ENCODE results near the gene RIT1. TPM values are rescaled to one million over a fixed set of nuclear protein-coding genes. Genes with fewer than 3 reads are reported as not detected.

Gene RIT1
- total RNA-seq, 1 experiment from 2014 or later: 14.7 TPM

DNA sequence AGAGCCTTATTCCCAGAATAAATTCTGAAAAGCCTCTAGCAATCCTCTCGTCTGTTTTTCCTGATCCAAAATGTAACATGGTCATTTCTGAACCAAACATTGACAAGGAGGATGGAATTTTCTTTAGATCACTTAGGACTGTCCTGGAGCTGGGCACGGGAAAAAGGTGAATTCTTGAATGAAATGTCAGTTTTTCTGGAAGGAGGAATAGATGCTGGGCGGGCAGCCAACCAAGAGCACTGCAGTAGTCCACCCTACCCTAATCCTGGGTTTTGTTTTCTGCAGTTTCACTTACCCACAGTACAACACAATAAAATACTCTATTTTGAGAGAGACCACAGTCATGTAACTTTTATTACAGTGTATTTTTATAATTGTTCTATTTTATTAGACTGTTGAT lies 20.9 kb downstream of the RIT1 start:
- intact Hi-C loops (cut with micrococcal nuclease): no loop called here
- no peak overlapping the region for H3K9ac ChIP-seq (ENCODE audit: low read length)
- no peak overlapping the region for H3K4me3 ChIP-seq (ENCODE audit: low read length)
- TF ChIP-seq, protein P1, sequence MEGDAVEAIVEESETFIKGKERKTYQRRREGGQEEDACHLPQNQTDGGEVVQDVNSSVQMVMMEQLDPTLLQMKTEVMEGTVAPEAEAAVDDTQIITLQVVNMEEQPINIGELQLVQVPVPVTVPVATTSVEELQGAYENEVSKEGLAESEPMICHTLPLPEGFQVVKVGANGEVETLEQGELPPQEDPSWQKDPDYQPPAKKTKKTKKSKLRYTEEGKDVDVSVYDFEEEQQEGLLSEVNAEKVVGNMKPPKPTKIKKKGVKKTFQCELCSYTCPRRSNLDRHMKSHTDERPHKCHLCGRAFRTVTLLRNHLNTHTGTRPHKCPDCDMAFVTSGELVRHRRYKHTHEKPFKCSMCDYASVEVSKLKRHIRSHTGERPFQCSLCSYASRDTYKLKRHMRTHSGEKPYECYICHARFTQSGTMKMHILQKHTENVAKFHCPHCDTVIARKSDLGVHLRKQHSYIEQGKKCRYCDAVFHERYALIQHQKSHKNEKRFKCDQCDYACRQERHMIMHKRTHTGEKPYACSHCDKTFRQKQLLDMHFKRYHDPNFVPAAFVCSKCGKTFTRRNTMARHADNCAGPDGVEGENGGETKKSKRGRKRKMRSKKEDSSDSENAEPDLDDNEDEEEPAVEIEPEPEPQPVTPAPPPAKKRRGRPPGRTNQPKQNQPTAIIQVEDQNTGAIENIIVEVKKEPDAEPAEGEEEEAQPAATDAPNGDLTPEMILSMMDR (conservative IDR thresholded peaks at IDR 0.05; ENCODE audit: low read depth, low read length): no peak
- TF ChIP-seq EZH2phosphoT487 (IDR thresholded peaks at IDR 0.05; ENCODE audit: borderline replicate concordance, low read length) (no peak), EZH2 (IDR thresholded peaks at IDR 0.05; ENCODE audit: low read length, unreplicated experiment) (no peak)
- H2AFZ ChIP-seq (ENCODE audit: low read length): no peak overlapping the region
- H3K9me3 ChIP-seq (ENCODE audit: low read length): no peaks in the 10 kb centered on the region
- no peaks in the 10 kb centered on the region for H4K20me1 ChIP-seq (ENCODE audit: low read length)
- H3K36me3 ChIP-seq (ENCODE audit: low read depth, low read length): no peaks in the 10 kb centered on the region
- DNase-seq (no peak), ATAC-seq (no peak)
- POLR2A ChIA-PET (ENCODE audit: unreplicated experiment): no interaction called here
- no peaks in the 10 kb centered on the region for H3K9me2 ChIP-seq (replicated peaks; ENCODE audit: low read length)
- H3K27me3 ChIP-seq (ENCODE audit: low read length): no peaks in the 10 kb centered on the region
- peaks cover 15% of the 10 kb centered on the region for H3F3A ChIP-seq (ENCODE audit: low read length, unreplicated experiment)
- no peaks in the 10 kb centered on the region for H3K79me2 ChIP-seq (ENCODE audit: low read length)
- H3K27ac ChIP-seq (ENCODE audit: low read length): no peak overlapping the region
- BruUV-seq (replicated peaks): no TSS peak
- H3K4me1 ChIP-seq (ENCODE audit: insufficient read depth, low read length): peaks cover 30% of the 10 kb centered on the region
- CTCF ChIA-PET: no interaction called here
- no peak overlapping the region for H3K4me2 ChIP-seq (ENCODE audit: low read length)

DNA sequence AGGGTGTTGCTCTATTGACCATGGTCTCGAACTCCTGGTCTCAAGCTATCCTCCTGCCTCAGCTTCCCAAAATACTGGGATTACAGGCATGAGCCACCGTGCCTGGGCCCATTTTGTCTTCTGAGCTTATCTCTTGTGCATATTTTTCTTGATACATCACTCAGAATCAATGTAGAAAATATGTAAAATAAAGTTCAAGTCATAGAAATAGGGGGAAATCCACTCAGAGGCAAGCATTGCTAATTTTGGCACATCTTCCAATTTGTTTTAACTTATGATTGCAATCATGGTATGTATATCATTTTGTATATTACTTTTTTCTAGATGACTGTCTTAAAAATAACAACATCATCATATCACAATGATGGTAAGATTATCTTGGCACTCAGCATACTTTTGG lies 21.6 kb downstream of the RIT1 start:
- Histone ChIP-seq H3F3A (ENCODE audit: low read length, unreplicated experiment) (peaks cover 15% of the 10 kb centered on the region), H3K27me3 (ENCODE audit: low read length) (no peaks in the 10 kb centered on the region), H3K4me1 (ENCODE audit: insufficient read depth, low read length) (peaks cover 36% of the 10 kb centered on the region), H3K79me2 (ENCODE audit: low read length) (no peaks in the 10 kb centered on the region), H3K9me2 (replicated peaks; ENCODE audit: low read length) (no peaks in the 10 kb centered on the region), H3K36me3 (ENCODE audit: low read depth, low read length) (no peaks in the 10 kb centered on the region), H3K4me3 (ENCODE audit: low read length) (no peak overlapping the region), H3K4me2 (ENCODE audit: low read length) (no peak overlapping the region), H4K20me1 (ENCODE audit: low read length) (no peaks in the 10 kb centered on the region), H3K9ac (ENCODE audit: low read length) (no peak overlapping the region), H3K27ac (ENCODE audit: low read length) (no peak overlapping the region), H3K9me3 (ENCODE audit: low read length) (no peaks in the 10 kb centered on the region), H2AFZ (ENCODE audit: low read length) (no peak overlapping the region)
- DNase-seq (no peak), ATAC-seq (no peak)
- no TSS peak for BruUV-seq (replicated peaks)
- TF ChIP-seq, protein P1 (conservative IDR thresholded peaks at IDR 0.05; ENCODE audit: low read depth, low read length): no peak
- TF ChIP-seq EZH2phosphoT487 (IDR thresholded peaks at IDR 0.05; ENCODE audit: borderline replicate concordance, low read length) (no peak), EZH2 (IDR thresholded peaks at IDR 0.05; ENCODE audit: low read length, unreplicated experiment) (no peak)
- POLR2A ChIA-PET (ENCODE audit: unreplicated experiment): no interaction called here
- CTCF ChIA-PET: no interaction called here
- intact Hi-C loops (cut with micrococcal nuclease): no loop called here

DNA sequence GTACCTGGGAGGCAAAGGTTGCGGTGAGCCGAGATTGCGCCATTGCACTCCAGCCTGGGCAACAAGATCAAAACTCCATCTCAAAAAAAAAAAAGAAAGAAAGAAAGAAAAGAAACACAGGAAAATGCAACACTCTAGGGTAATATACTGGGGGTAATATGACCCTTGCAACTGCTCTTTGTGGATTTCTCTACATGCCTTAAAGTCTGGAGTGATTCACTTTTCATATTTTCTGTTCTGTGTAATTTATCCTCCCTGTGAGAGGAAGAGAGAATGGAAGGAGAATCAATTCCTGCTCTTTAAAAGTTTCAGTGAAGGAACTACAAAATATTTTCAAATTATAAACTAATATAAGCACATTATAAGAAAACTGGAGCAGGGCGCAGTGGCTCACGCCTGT lies 22.7 kb downstream of the RIT1 start:
- H3K9ac ChIP-seq (ENCODE audit: low read length): no peak overlapping the region
- ChIA-PET POLR2A (ENCODE audit: unreplicated experiment) (no interaction called here), CTCF (no interaction called here)
- no TSS peak for BruUV-seq (replicated peaks)
- no peaks in the 10 kb centered on the region for H3K27me3 ChIP-seq (ENCODE audit: low read length)
- H3K4me1 ChIP-seq (ENCODE audit: insufficient read depth, low read length): peaks cover 31% of the 10 kb centered on the region
- DNase-seq (no peak), ATAC-seq (no peak)
- no peak overlapping the region for H3K4me2 ChIP-seq (ENCODE audit: low read length)
- H2AFZ ChIP-seq (ENCODE audit: low read length): no peak overlapping the region
- no peaks in the 10 kb centered on the region for H3K9me2 ChIP-seq (replicated peaks; ENCODE audit: low read length)
- H3K27ac ChIP-seq (ENCODE audit: low read length): no peak overlapping the region
- H4K20me1 ChIP-seq (ENCODE audit: low read length): no peaks in the 10 kb centered on the region
- intact Hi-C loops (cut with micrococcal nuclease): no loop called here
- TF ChIP-seq EZH2phosphoT487 (IDR thresholded peaks at IDR 0.05; ENCODE audit: borderline replicate concordance, low read length): no peak
- TF ChIP-seq, protein P1 (conservative IDR thresholded peaks at IDR 0.05; ENCODE audit: low read depth, low read length): no peak
- TF ChIP-seq EZH2 (IDR thresholded peaks at IDR 0.05; ENCODE audit: low read length, unreplicated experiment): no peak
- no peaks in the 10 kb centered on the region for H3K9me3 ChIP-seq (ENCODE audit: low read length)
- H3K36me3 ChIP-seq (ENCODE audit: low read depth, low read length): no peaks in the 10 kb centered on the region
- no peak overlapping the region for H3K4me3 ChIP-seq (ENCODE audit: low read length)
- peaks cover 7% of the 10 kb centered on the region for H3F3A ChIP-seq (ENCODE audit: low read length, unreplicated experiment)
- no peaks in the 10 kb centered on the region for H3K79me2 ChIP-seq (ENCODE audit: low read length)
